H9 (cell line): ENCODE results near the gene ZSWIM5. TPM values are rescaled to one million over a fixed set of nuclear protein-coding genes. Genes with fewer than 3 reads are reported as not detected.

Experiments used
- DNase-seq: peaks from one replicate; pipeline ENCODE4 v3.0.0-alpha.2; 2017
- H2AFZ ChIP-seq: one replicate; pipeline ENCODE4 v1.6.1; 2013; ENCODE audit warnings: mild to moderate bottlenecking, low read length, control low read depth, moderate library complexity
- H2AK5ac ChIP-seq: 2 replicates; pipeline ENCODE4 v1.6.1; 2013; ENCODE audit warnings: low read length, control low read depth, mixed read lengths; ENCODE audit not compliant: insufficient read length
- H2BK120ac ChIP-seq: one replicate; pipeline ENCODE4 v1.6.1; 2013; ENCODE audit warnings: low read depth, mild to moderate bottlenecking, low read length, control low read depth, inconsistent platforms; ENCODE audit not compliant: poor library complexity, severe bottlenecking
- H2BK12ac ChIP-seq: 2 replicates; pipeline ENCODE4 v1.6.1; 2013; ENCODE audit warnings: low read length, control low read depth, mixed read lengths, low read depth; ENCODE audit not compliant: insufficient read length
- H2BK15ac ChIP-seq: 2 replicates; pipeline ENCODE4 v1.6.1; 2013; ENCODE audit warnings: low read depth, low read length, control low read depth
- H2BK20ac ChIP-seq: one replicate; pipeline ENCODE4 v1.6.1; 2013; ENCODE audit warnings: low read depth, mild to moderate bottlenecking, low read length, control low read depth, inconsistent platforms; ENCODE audit not compliant: poor library complexity, severe bottlenecking
- H2BK5ac ChIP-seq: 2 replicates; pipeline ENCODE4 v1.6.1; 2013; ENCODE audit warnings: low read length, control low read depth, mixed read lengths; ENCODE audit not compliant: insufficient read length
- H3K14ac ChIP-seq: 2 replicates; pipeline ENCODE4 v1.6.1; 2013; ENCODE audit warnings: low read length, control low read depth; ENCODE audit not compliant: insufficient read depth
- H3K18ac ChIP-seq: 2 replicates; pipeline ENCODE4 v1.6.1; 2013; ENCODE audit warnings: low read depth, mild to moderate bottlenecking, mixed read lengths, low read length, control low read depth; ENCODE audit not compliant: insufficient read length
- H3K23ac ChIP-seq: 2 replicates; pipeline ENCODE4 v1.6.1; 2013; ENCODE audit warnings: low read length, control low read depth, mixed read lengths, low read depth; ENCODE audit not compliant: insufficient read length
- H3K23me2 ChIP-seq: 2 replicates; pipeline ENCODE4 v1.6.1; 2013; ENCODE audit warnings: low read depth, mild to moderate bottlenecking, mixed read lengths, low read length, control low read depth; ENCODE audit not compliant: insufficient read length, poor library complexity, severe bottlenecking
- H3K27ac ChIP-seq: 2 replicates; pipeline ENCODE4 v1.5.1; 2013; ENCODE audit warnings: low read length, control low read depth, mixed read lengths, low read depth; ENCODE audit not compliant: insufficient read length
- H3K27me3 ChIP-seq: 2 replicates; pipeline ENCODE4 v1.6.1; 2013; ENCODE audit warnings: low read length, control low read depth, inconsistent platforms; ENCODE audit not compliant: insufficient read depth
- H3K4ac ChIP-seq: 2 replicates; pipeline ENCODE4 v1.6.1; 2013; ENCODE audit warnings: low read depth, mild to moderate bottlenecking, control low read depth, inconsistent platforms, low read length, moderate library complexity
- H3K4me1 ChIP-seq: 2 replicates; pipeline ENCODE4 v1.6.1; 2013; ENCODE audit warnings: low read length, control low read depth, inconsistent platforms; ENCODE audit not compliant: insufficient read depth
- H3K4me2 ChIP-seq: 2 replicates; pipeline ENCODE4 v1.6.1; 2013; ENCODE audit warnings: low read length, control low read depth, mixed read lengths; ENCODE audit not compliant: insufficient read length, insufficient read depth
- H3K56ac ChIP-seq: 2 replicates; pipeline ENCODE4 v1.6.1; 2013; ENCODE audit warnings: low read depth, mild to moderate bottlenecking, mixed read lengths, low read length, control low read depth; ENCODE audit not compliant: insufficient read length
- H3K79me1 ChIP-seq: 2 replicates; pipeline ENCODE4 v1.6.1; 2013; ENCODE audit warnings: low read depth, mild to moderate bottlenecking, moderate library complexity, low read length, control low read depth, inconsistent platforms; ENCODE audit not compliant: insufficient read depth, poor library complexity, severe bottlenecking
- H3K79me2 ChIP-seq: 2 replicates; pipeline ENCODE4 v1.6.1; 2013; ENCODE audit warnings: low read length, control low read depth, inconsistent platforms; ENCODE audit not compliant: insufficient read depth
- H3K9ac ChIP-seq: 2 replicates; pipeline ENCODE4 v1.6.1; 2013; ENCODE audit warnings: low read length, control low read depth, mixed read lengths; ENCODE audit not compliant: insufficient read length; ENCODE audit errors: extremely low read depth
- H3K9me3 ChIP-seq: one replicate; pipeline ENCODE4 v1.6.1; 2013; ENCODE audit warnings: low read depth, low read length, inconsistent platforms; ENCODE audit not compliant: control insufficient read depth
- H3T11ph ChIP-seq: one replicate; pipeline ENCODE4 v1.6.1; 2013; ENCODE audit warnings: mild to moderate bottlenecking, low read length, control low read depth, inconsistent platforms
- H4K20me1 ChIP-seq: one replicate; pipeline ENCODE4 v1.6.1; 2013; ENCODE audit not compliant: control insufficient read depth, insufficient read length, insufficient read depth
- H4K5ac ChIP-seq: 2 replicates; pipeline ENCODE4 v1.6.1; 2013; ENCODE audit warnings: low read depth, mild to moderate bottlenecking, mixed read lengths, low read length, control low read depth; ENCODE audit not compliant: insufficient read length
- H4K8ac ChIP-seq: replicated peaks from 2 replicates; pipeline ENCODE4 v1.6.1; 2013; ENCODE audit warnings: low read length, control low read depth, mixed read lengths, low read depth; ENCODE audit not compliant: insufficient read length
- H4K91ac ChIP-seq: 2 replicates; pipeline ENCODE4 v1.6.1; 2013; ENCODE audit warnings: low read depth, mild to moderate bottlenecking, moderate library complexity, mixed read lengths, low read length, control low read depth; ENCODE audit not compliant: insufficient read length
- H3K27ac Mint-ChIP-seq, 3 experiments: 2 replicates in 2 of 3; 3 replicates in 1 of 3; pipeline ENCODE4 v1.8.0; 2020 to 2021; ENCODE audit warnings: mixed read lengths in 3 of 3, mild to moderate bottlenecking in 1 of 3, moderate library complexity in 1 of 3
- H3K27me3 Mint-ChIP-seq: 2 replicates; pipeline ENCODE4 v1.8.0; 2021; ENCODE audit warnings: low read depth, mild to moderate bottlenecking, moderate library complexity, mixed read lengths
- H3K36me3 Mint-ChIP-seq, 3 experiments: 2 replicates in 2 of 3; 3 replicates in 1 of 3; pipeline ENCODE4 v1.8.0; 2020 to 2021; ENCODE audit warnings: low read depth in 3 of 3, mixed read lengths in 3 of 3; ENCODE audit not compliant: insufficient read depth in 1 of 3
- H3K4me1 Mint-ChIP-seq, 2 experiments: 2 replicates each; pipeline ENCODE4 v1.8.0; 2020; ENCODE audit warnings: mixed read lengths in 2 of 2
- H3K4me3 Mint-ChIP-seq, 2 experiments: 2 replicates in 1 of 2; 3 replicates in 1 of 2; pipeline ENCODE4 v1.8.0; 2020 to 2021; ENCODE audit warnings: mild to moderate bottlenecking in 2 of 2, mixed read lengths in 2 of 2, moderate library complexity in 1 of 2
- H3K9me3 Mint-ChIP-seq, 2 experiments: 2 replicates in 1 of 2; 3 replicates in 1 of 2; pipeline ENCODE4 v1.8.0; 2020; ENCODE audit warnings: mild to moderate bottlenecking in 2 of 2, mixed read lengths in 2 of 2, moderate library complexity in 1 of 2
- CTCF ChIP-seq: fragments of 200-600 bp; sonication (generic); conservative IDR thresholded peaks from 3 replicates; pipeline ENCODE4 v1.8.0; 2021; ENCODE audit warnings: antibody characterized with exemption, mild to moderate bottlenecking
- WGBS: extraction: QIAGEN DNeasy Blood & Tissue Kit; methylation state at CpG from one replicate; pipeline ENCODE4 v1.1.7; 2013; ENCODE audit warnings: missing lambda C conversion rate, low lambda C conversion rate, mixed read lengths; ENCODE audit not compliant: insufficient read length; ENCODE audit errors: extremely low coverage; 5-methylcytosine and 5-hydroxymethylcytosine counted together
- total RNA-seq: library from RNA; stranded (reverse); gene quantifications from 2 replicates; pipeline ENCODE4 v1.2.1, GENCODE V29; 2021

ZSWIM5 gene
- total RNA-seq, 1 experiment from 2014 or later: 3.5 TPM

GRCh38 chr1:45243476-45244343 lies 37.3 kb upstream of the ZSWIM5 start:
- Histone ChIP-seq H3K18ac (no peak overlapping the region), H3K56ac (no peak overlapping the region), H4K20me1 (no peaks in the 10 kb centered on the region), H2BK120ac (no peak overlapping the region), H3K79me2 (no peaks in the 10 kb centered on the region), H2AK5ac (no peak overlapping the region), H4K91ac (no peak overlapping the region), H3K27me3 (no peaks in the 10 kb centered on the region), H2BK12ac (no peak overlapping the region), H3K4me2 (no peak overlapping the region), H2BK15ac (no peak overlapping the region), H3K9ac (no peak overlapping the region), H2AFZ (no peak overlapping the region), H3K23ac (no peak overlapping the region), H2BK5ac (no peak overlapping the region), H4K8ac (no peak overlapping the region), H3K79me1 (no peaks in the 10 kb centered on the region), H3K27ac (no peak overlapping the region), H3K14ac (no peak overlapping the region), H3K23me2 (no peaks in the 10 kb centered on the region), H3T11ph (no peak overlapping the region), H3K4me1 (no peaks in the 10 kb centered on the region), H3K4ac (no peak overlapping the region), H2BK20ac (no peak overlapping the region), H4K5ac (no peak overlapping the region), H3K9me3 (no peaks in the 10 kb centered on the region)
- no peaks in the 10 kb centered on the region for H3K27me3 Mint-ChIP-seq
- H3K9me3 Mint-ChIP-seq: peaks cover 61% of the 10 kb centered on the region in 2 experiments
- DNase-seq: no peak
- WGBS: no CpG with 5 or more reads among the region's 3 CpGs
- H3K36me3 Mint-ChIP-seq: peaks cover 11 to 26% (median 19%) of the 10 kb centered on the region in 3 experiments
- no peak overlapping the region for H3K27ac Mint-ChIP-seq
- H3K4me1 Mint-ChIP-seq: no peaks in the 10 kb centered on the region
- no peak for TF ChIP-seq CTCF
- H3K4me3 Mint-ChIP-seq: no peak overlapping the region
